HCT116 (cell line): ENCODE results near the gene KLHL33. TPM values are rescaled to one million over a fixed set of nuclear protein-coding genes. Genes with fewer than 3 reads are reported as not detected.

Experiments
- ATAC-seq: fragments of 200-7000 bp; cut with Tn5 transposase; 2 replicates; pipeline ENCODE4 v1.9.1; 2020; ENCODE audit warnings: mild to moderate bottlenecking, moderate library complexity
- BruUV-seq: library from RNA; stranded (reverse); fragments of 400-500 nt; replicated peaks from 2 replicates; lab custom pipeline; 2021; lab: Mats Ljungman, UMichigan
- CTCF ChIA-PET: fragments of 300-600 bp; sonication (Branson Sonifier 250); formaldehyde crosslinking; loops from one replicate; lab custom pipeline; 2021; ENCODE audit warnings: antibody characterized with exemption; lab: Charles Lee
- POLR2A ChIA-PET: fragments of 300-600, 350-600 bp; sonication (Branson Sonifier 250); formaldehyde crosslinking; loops from one replicate; lab custom pipeline; 2021; ENCODE audit warnings: antibody characterized with exemption; lab: Charles Lee
- RAD21 ChIA-PET, 2 experiments: fragments of 300-600 bp; sonication (Branson Sonifier 250); formaldehyde crosslinking; loops; one replicate each; lab custom pipeline; 2023; ENCODE audit warnings: low total read pairs in 2 of 2; ENCODE audit not compliant: uncharacterized antibody in 2 of 2, unreplicated experiment in 2 of 2, low non-redundant PET in 1 of 2; lab: Charles Lee
- DNase-seq: peaks from one replicate; pipeline ENCODE4 v3.0.0-alpha.2; 2010; ENCODE audit warnings: low read depth, low spot score
- H2AFZ ChIP-seq: fragments of 200-600 bp; shearing (Covaris generic), sonication (generic); 2 replicates; pipeline ENCODE4 v1.6.1; 2017; ENCODE audit warnings: low read depth, mixed run types, mixed read lengths, antibody characterized with exemption, low read length; ENCODE audit not compliant: poor library complexity, severe bottlenecking
- H3K27ac ChIP-seq: 2 replicates; pipeline ENCODE4 v1.5.1; 2012; ENCODE audit warnings: low read depth, low read length
- H3K27me3 ChIP-seq: fragments of 200-600 bp; sonication (generic); 2 replicates; pipeline ENCODE4 v1.6.1; 2016; ENCODE audit warnings: mixed run types, low read length, mixed read lengths; ENCODE audit not compliant: insufficient read depth
- H3K36me3 ChIP-seq, 2 experiments: fragments of 200-500 bp in 1 of 2; fragments of 200-600 bp in 1 of 2; sonication (Bioruptor generic) in 1 of 2; sonication (generic) in 1 of 2; 2 replicates each; pipeline versions ENCODE4 v1.5.1 to v1.6.1; 2014 to 2016; ENCODE audit warnings: low read length in 2 of 2, inconsistent platforms in 1 of 2, mixed read lengths in 1 of 2, mixed run types in 1 of 2; ENCODE audit not compliant: insufficient read depth in 2 of 2, control insufficient read depth in 1 of 2
- H3K4me1 ChIP-seq, 2 experiments: fragments of 200-600 bp in 1 of 2; sonication (generic) in 1 of 2; 2 replicates each; pipeline versions ENCODE4 v1.5.1 to v1.6.1; 2012 to 2017; ENCODE audit warnings: low read length in 2 of 2, inconsistent platforms in 1 of 2, mild to moderate bottlenecking in 1 of 2, mixed read lengths in 1 of 2, mixed run types in 1 of 2, moderate library complexity in 1 of 2; ENCODE audit not compliant: insufficient read depth in 2 of 2, control insufficient read depth in 1 of 2
- H3K4me2 ChIP-seq: fragments of 200-600 bp; sonication (generic); 2 replicates; pipeline ENCODE4 v1.6.1; 2017; ENCODE audit warnings: mixed run types, low read length, mixed read lengths
- H3K4me3 ChIP-seq, 2 experiments: fragments of 200-600 bp in 1 of 2; sonication (generic) in 1 of 2; replicated peaks in 1 of 2; 2 replicates each; pipeline ENCODE4 v1.5.1; 2011 to 2016; ENCODE audit warnings: low read length in 2 of 2, control low read depth in 1 of 2, low read depth in 1 of 2, mild to moderate bottlenecking in 1 of 2, mixed read lengths in 1 of 2, mixed run types in 1 of 2
- H3K79me2 ChIP-seq: fragments of 200-600 bp; sonication (generic); 2 replicates; pipeline ENCODE4 v1.6.1; 2017; ENCODE audit warnings: mild to moderate bottlenecking, mixed run types, low read length, moderate library complexity, mixed read lengths; ENCODE audit not compliant: insufficient read depth
- H3K9ac ChIP-seq: fragments of 200-600 bp; sonication (generic); 2 replicates; pipeline ENCODE4 v1.6.1; 2016; ENCODE audit warnings: low read length, mixed read lengths
- H3K9me2 ChIP-seq: fragments of 200-600 bp; sonication (generic), shearing (Covaris generic); 2 replicates; pipeline ENCODE4 v1.6.1; 2017; ENCODE audit warnings: mixed run types, mild to moderate bottlenecking, moderate library complexity; ENCODE audit not compliant: insufficient read depth
- H3K9me3 ChIP-seq, 2 experiments: fragments of 200-500 bp in 1 of 2; fragments of 200-600 bp in 1 of 2; sonication (Bioruptor generic) in 1 of 2; sonication (generic) in 1 of 2; 2 replicates each; pipeline ENCODE4 v1.6.1; 2014 to 2017; ENCODE audit warnings: low read length in 2 of 2, mixed read lengths in 2 of 2, inconsistent platforms in 1 of 2, low read depth in 1 of 2, mild to moderate bottlenecking in 1 of 2, mixed run types in 1 of 2, moderate library complexity in 1 of 2; ENCODE audit not compliant: control insufficient read depth in 1 of 2, insufficient read depth in 1 of 2
- H4K20me1 ChIP-seq: fragments of 200-600 bp; sonication (generic), shearing (Covaris generic); 2 replicates; pipeline ENCODE4 v1.6.1; 2017; ENCODE audit warnings: mixed run types, mild to moderate bottlenecking, moderate library complexity; ENCODE audit not compliant: insufficient read depth
- CBX3 ChIP-seq: IDR thresholded peaks from 2 replicates; pipeline ENCODE4 v1.6.1; 2012; ENCODE audit warnings: low read depth
- CEBPB ChIP-seq: IDR thresholded peaks from 2 replicates; pipeline ENCODE4 v1.6.1; 2012; ENCODE audit warnings: low read depth
- CTCF ChIP-seq, 3 experiments: fragments of 200-600 bp in 1 of 3; sonication (generic) in 1 of 3; IDR thresholded peaks in 2 of 3; conservative IDR thresholded peaks in 1 of 3; 2 replicates each; pipeline ENCODE4 v1.5.1; 2012 to 2017; ENCODE audit warnings: low read depth in 2 of 3, low read length in 2 of 3, antibody characterized with exemption in 1 of 3, borderline replicate concordance in 1 of 3, control low read depth in 1 of 3, mild to moderate bottlenecking in 1 of 3, mixed read lengths in 1 of 3, mixed run types in 1 of 3, moderate library complexity in 1 of 3; ENCODE audit not compliant: insufficient read depth in 1 of 3
- EGR1 ChIP-seq: IDR thresholded peaks from 2 replicates; pipeline ENCODE4 v1.6.1; 2012; ENCODE audit warnings: low read depth
- EZH2 ChIP-seq: fragments of 200-600 bp; sonication (generic); IDR thresholded peaks from 2 replicates; pipeline ENCODE4 v1.6.1; 2017; ENCODE audit warnings: antibody characterized with exemption, mixed run types
- EZH2phosphoT487 ChIP-seq: fragments of 200-600 bp; IDR thresholded peaks from 2 replicates; pipeline ENCODE4 v1.6.1; 2018; ENCODE audit warnings: antibody characterized with exemption, borderline replicate concordance
- FOSL1 ChIP-seq: IDR thresholded peaks from 2 replicates; pipeline ENCODE4 v1.6.1; 2012; ENCODE audit warnings: low read depth
- POLR2A ChIP-seq: IDR thresholded peaks from 2 replicates; pipeline ENCODE4 v1.7.0; 2011; ENCODE audit warnings: borderline replicate concordance; ENCODE audit not compliant: insufficient read depth, insufficient read length; ENCODE audit errors: extremely low read depth
- POLR2AphosphoS5 ChIP-seq: IDR thresholded peaks from 2 replicates; pipeline ENCODE4 v1.6.1; 2011; ENCODE audit warnings: mild to moderate bottlenecking, low read depth, low read length, moderate library complexity
- SIN3A ChIP-seq: IDR thresholded peaks from 2 replicates; pipeline ENCODE4 v1.6.1; 2012; ENCODE audit warnings: low read depth
- SP1 ChIP-seq: IDR thresholded peaks from 2 replicates; pipeline ENCODE4 v1.6.1; 2012; ENCODE audit warnings: low read depth
- TCF7L2 ChIP-seq: IDR thresholded peaks from 2 replicates; pipeline ENCODE4 v1.7.0; 2011; ENCODE audit warnings: borderline replicate concordance, inconsistent platforms; ENCODE audit not compliant: insufficient read depth, insufficient read length; ENCODE audit errors: extremely low read depth
- YY1 ChIP-seq: IDR thresholded peaks from 2 replicates; pipeline ENCODE4 v1.6.1; 2011; ENCODE audit warnings: low read length, low read depth, moderate library complexity, mild to moderate bottlenecking; ENCODE audit not compliant: insufficient replicate concordance; ENCODE audit errors: extremely low read depth
- ZFX ChIP-seq: fragments of 450-650 bp; IDR thresholded peaks from 2 replicates; pipeline ENCODE4 v1.6.1; 2017
- intact Hi-C: fragments of 100-400 bp; cut with micrococcal nuclease; formaldehyde crosslinking; loops from 2 replicates; pipeline ENCODE4 v1.10.0; 2022
- total RNA-seq: library from RNA; stranded (reverse); gene quantifications from one replicate; pipeline ENCODE4 v1.2.1, GENCODE V29; 2021; ENCODE audit not compliant: unreplicated experiment
- TF ChIP-seq, protein P1 (sequence below): IDR thresholded peaks from 2 replicates; pipeline ENCODE4 v1.6.1; 2012
- TF ChIP-seq, protein P2 (sequence below): IDR thresholded peaks from 2 replicates; pipeline ENCODE4 v1.6.1; 2011; ENCODE audit warnings: mild to moderate bottlenecking, low read length, moderate library complexity; ENCODE audit not compliant: insufficient replicate concordance; ENCODE audit errors: extremely low read depth
- TF ChIP-seq, protein P3 (sequence below): IDR thresholded peaks from 2 replicates; pipeline ENCODE4 v1.6.1; 2012

KLHL33 gene
- total RNA-seq, 1 experiment from 2014 or later, result 0.05 TPM

GRCh38 chr14:20461225-20462141 is 25.5 kb upstream of the KLHL33 start, which contains the start of gene PIP4P1:
Gene PIP4P1, minus strand, starts transcription at chr14:20461434. Its CDS starts 109 bp downstream, at chr14:20461325.
- ChIA-PET CTCF (interaction anchor here (0.9 to 1.5 kb wide), 9 partner anchors 26 to 196 kb away, joined by 3 to 9 read pairs (median 3); partner anchors contain the start of gene TEP1), RAD21 (interaction anchor here in 1 of 2 experiments (0.6 to 1.2 kb wide), 2 partner anchors 46 to 118 kb away, joined by 3 to 4 read pairs; partner anchors contain the start of gene PARP2), POLR2A (interaction anchor here (0.9 to 1.7 kb wide), 11 partner anchors 8 to 169 kb away, joined by 3 to 26 read pairs (median 4); partner anchors contain the start of genes PARP2, PNP and TEP1)
- no TSS peak for BruUV-seq
- intact Hi-C loops, result loop anchor here (1.0 kb wide), 1 partner anchor 118 kb away; the partner anchor contains the start of gene PARP2
- peak within 1 kb of the TSS; percentile 87 for H3K27ac ChIP-seq
- peaks cover 36% of the 10 kb centered on the region for H3K79me2 ChIP-seq
- H3K4me3 ChIP-seq, result peak within 1 kb of the TSS; percentile 72 to 85
- DNase-seq, result peak; percentile 100
- peak within 1 kb of the TSS; percentile 84 for H3K9ac ChIP-seq
- H3K4me2 ChIP-seq, result peak within 1 kb of the TSS; percentile 99
- no peak within 1 kb of the TSS for H2AFZ ChIP-seq
- peaks cover 25 to 31% of the 10 kb centered on the region in 2 experiments for H3K36me3 ChIP-seq
- peaks cover 22 to 25% of the 10 kb centered on the region in 2 experiments for H3K4me1 ChIP-seq
- H3K27me3 ChIP-seq, result no peaks in the 10 kb centered on the region
- H4K20me1 ChIP-seq, result no peaks in the 10 kb centered on the region
- no peaks in the 10 kb centered on the region for H3K9me2 ChIP-seq
- TF ChIP-seq, protein P1, sequence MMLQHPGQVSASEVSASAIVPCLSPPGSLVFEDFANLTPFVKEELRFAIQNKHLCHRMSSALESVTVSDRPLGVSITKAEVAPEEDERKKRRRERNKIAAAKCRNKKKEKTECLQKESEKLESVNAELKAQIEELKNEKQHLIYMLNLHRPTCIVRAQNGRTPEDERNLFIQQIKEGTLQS, result no peak
- peak; percentile 94 for TF ChIP-seq POLR2A
- TF ChIP-seq POLR2AphosphoS5, result peak; percentile 59; the same call in 1 of the 2 replicates
- TF ChIP-seq EGR1, result no peak
- TF ChIP-seq EZH2phosphoT487, result no peak
- TF ChIP-seq ZFX, result peak; percentile 12
- no peak for TF ChIP-seq YY1
- TF ChIP-seq, protein P2, sequence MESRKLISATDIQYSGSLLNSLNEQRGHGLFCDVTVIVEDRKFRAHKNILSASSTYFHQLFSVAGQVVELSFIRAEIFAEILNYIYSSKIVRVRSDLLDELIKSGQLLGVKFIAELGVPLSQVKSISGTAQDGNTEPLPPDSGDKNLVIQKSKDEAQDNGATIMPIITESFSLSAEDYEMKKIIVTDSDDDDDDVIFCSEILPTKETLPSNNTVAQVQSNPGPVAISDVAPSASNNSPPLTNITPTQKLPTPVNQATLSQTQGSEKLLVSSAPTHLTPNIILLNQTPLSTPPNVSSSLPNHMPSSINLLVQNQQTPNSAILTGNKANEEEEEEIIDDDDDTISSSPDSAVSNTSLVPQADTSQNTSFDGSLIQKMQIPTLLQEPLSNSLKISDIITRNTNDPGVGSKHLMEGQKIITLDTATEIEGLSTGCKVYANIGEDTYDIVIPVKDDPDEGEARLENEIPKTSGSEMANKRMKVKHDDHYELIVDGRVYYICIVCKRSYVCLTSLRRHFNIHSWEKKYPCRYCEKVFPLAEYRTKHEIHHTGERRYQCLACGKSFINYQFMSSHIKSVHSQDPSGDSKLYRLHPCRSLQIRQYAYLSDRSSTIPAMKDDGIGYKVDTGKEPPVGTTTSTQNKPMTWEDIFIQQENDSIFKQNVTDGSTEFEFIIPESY, result peak; percentile 20
- no peak for TF ChIP-seq CBX3
- no peak for TF ChIP-seq CTCF (IDR thresholded peaks at IDR 0.05 in 2 of 3, conservative IDR thresholded peaks at IDR 0.05 in 1 of 3; ENCODE audit: borderline replicate concordance in 1 of 3, insufficient read depth in 1 of 3, low read depth in 2 of 3, low read length in 2 of 3)
- peak; percentile 89 for TF ChIP-seq SP1
- TF ChIP-seq EZH2, result no peak
- no peak for TF ChIP-seq SIN3A
- TF ChIP-seq, protein P3, sequence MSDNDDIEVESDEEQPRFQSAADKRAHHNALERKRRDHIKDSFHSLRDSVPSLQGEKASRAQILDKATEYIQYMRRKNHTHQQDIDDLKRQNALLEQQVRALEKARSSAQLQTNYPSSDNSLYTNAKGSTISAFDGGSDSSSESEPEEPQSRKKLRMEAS, result peak; percentile 96
- peak; percentile 75 for TF ChIP-seq TCF7L2
- no peak for TF ChIP-seq CEBPB
- TF ChIP-seq FOSL1, result no peak
- peak; percentile 91 for ATAC-seq
- H3K9me3 ChIP-seq, result no peaks in the 10 kb centered on the region
